PC-9 (cell line): ENCODE results near the gene DHRSX. TPM values are rescaled to one million over a fixed set of nuclear protein-coding genes. Genes with fewer than 3 reads are reported as not detected.

ENCODE experiments used
- BruUV-seq: library from RNA; stranded (reverse); fragments of 400-500 nt; replicated peaks from 2 replicates; lab custom pipeline; 2021; lab: Mats Ljungman, UMichigan
- CTCF ChIA-PET: fragments of 300-600 bp; sonication (Branson Sonifier 250); formaldehyde crosslinking; loops from one replicate; lab custom pipeline; 2022; ENCODE audit warnings: antibody characterized with exemption; lab: Charles Lee
- POLR2A ChIA-PET: fragments of 300-600 bp; sonication (Branson Sonifier 250); formaldehyde crosslinking; loops from one replicate; lab custom pipeline; 2022; ENCODE audit warnings: antibody characterized with exemption; ENCODE audit not compliant: unreplicated experiment; lab: Charles Lee
- DNase-seq, 2 experiments: peaks; one replicate each; pipeline versions ENCODE4 v3.0.0 to v3.0.0-alpha.2; 2015 to 2022; ENCODE audit warnings: mixed read lengths in 1 of 2
- H2AFZ ChIP-seq: fragments of 200-600 bp; sonication (generic); 2 replicates; pipeline ENCODE4 v1.8.1; 2017; ENCODE audit warnings: antibody characterized with exemption
- H3F3A ChIP-seq: fragments of 200-600 bp; sonication (generic); 2 replicates; pipeline ENCODE4 v1.8.1; 2017; ENCODE audit warnings: antibody characterized with exemption, mild to moderate bottlenecking, low read depth; ENCODE audit not compliant: insufficient read depth
- H3K27ac ChIP-seq: fragments of 200-600 bp; sonication (generic); 2 replicates; pipeline ENCODE4 v1.6.1; 2016; ENCODE audit warnings: mixed run types
- H3K27me3 ChIP-seq: fragments of 200-600 bp; sonication (generic); 2 replicates; pipeline ENCODE4 v1.6.1; 2016; ENCODE audit warnings: low read depth, mixed run types; ENCODE audit not compliant: insufficient read depth
- H3K36me3 ChIP-seq: fragments of 200-600 bp; sonication (generic); 2 replicates; pipeline ENCODE4 v1.6.1; 2016; ENCODE audit warnings: low read depth, mixed run types
- H3K4me1 ChIP-seq: fragments of 200-600 bp; sonication (generic); replicated peaks from 2 replicates; pipeline ENCODE4 v1.6.1; 2016; ENCODE audit warnings: mixed run types; ENCODE audit not compliant: insufficient read depth
- H3K4me2 ChIP-seq: fragments of 200-600 bp; sonication (generic); 2 replicates; pipeline ENCODE4 v1.6.1; 2017; ENCODE audit warnings: mixed run types
- H3K4me3 ChIP-seq: fragments of 200-600 bp; sonication (generic); 2 replicates; pipeline ENCODE4 v1.6.1; 2016; ENCODE audit warnings: mixed run types
- H3K79me2 ChIP-seq: fragments of 200-600 bp; sonication (generic); 2 replicates; pipeline ENCODE4 v1.6.1; 2017; ENCODE audit warnings: low read depth, mixed run types
- H3K9me2 ChIP-seq: fragments of 200-600 bp; sonication (generic); 2 replicates; pipeline ENCODE4 v1.8.1; 2017; ENCODE audit warnings: mild to moderate bottlenecking; ENCODE audit not compliant: insufficient read depth
- H3K9me3 ChIP-seq: fragments of 200-600 bp; sonication (generic); 2 replicates; pipeline ENCODE4 v1.8.1; 2016; ENCODE audit warnings: low read depth; ENCODE audit not compliant: insufficient read depth
- H4K20me1 ChIP-seq: fragments of 200-600 bp; sonication (generic); 2 replicates; pipeline ENCODE4 v1.8.1; 2017; ENCODE audit not compliant: insufficient read depth
- EZH2 ChIP-seq: fragments of 200-600 bp; sonication (generic); IDR thresholded peaks from 2 replicates; pipeline ENCODE4 v1.8.0; 2017; ENCODE audit warnings: antibody characterized with exemption, low read depth
- intact Hi-C: fragments of 100-400 bp; cut with micrococcal nuclease; formaldehyde crosslinking; loops from one replicate; pipeline ENCODE4 v1.10.0; 2022; ENCODE audit not compliant: unreplicated experiment
- total RNA-seq: library from RNA; stranded (reverse); gene quantifications from 2 replicates; pipeline ENCODE4 v1.2.3, GENCODE V29; 2021
- TF ChIP-seq, protein P1 (sequence below): fragments of 200-600 bp; sonication (generic); conservative IDR thresholded peaks from 2 replicates; pipeline ENCODE4 v1.6.1; 2017; ENCODE audit warnings: mixed run types, antibody characterized with exemption, mild to moderate bottlenecking, moderate library complexity

The DHRSX gene
- total RNA-seq, 1 experiment from 2014 or later: 13.2 TPM

GRCh38 chrX:2539586-2539985, 38.8 kb upstream of the DHRSX start:
- H3K4me2 ChIP-seq: no peak overlapping the region
- no peaks in the 10 kb centered on the region for H3K9me2 ChIP-seq
- H3K27ac ChIP-seq: no peak overlapping the region
- no peaks in the 10 kb centered on the region for H3K36me3 ChIP-seq
- H3K27me3 ChIP-seq: peaks cover 27% of the 10 kb centered on the region
- no peaks in the 10 kb centered on the region for H3K79me2 ChIP-seq
- H3K4me3 ChIP-seq: no peak overlapping the region
- no peaks in the 10 kb centered on the region for H3K4me1 ChIP-seq
- no peak overlapping the region for H2AFZ ChIP-seq
- H3F3A ChIP-seq: no peaks in the 10 kb centered on the region; the same call in 1 of the 2 replicates
- no peak for DNase-seq
- ChIA-PET CTCF (no interaction called here), POLR2A (no interaction called here)
- H4K20me1 ChIP-seq: no peaks in the 10 kb centered on the region
- no peak for TF ChIP-seq EZH2
- TF ChIP-seq, protein P1, sequence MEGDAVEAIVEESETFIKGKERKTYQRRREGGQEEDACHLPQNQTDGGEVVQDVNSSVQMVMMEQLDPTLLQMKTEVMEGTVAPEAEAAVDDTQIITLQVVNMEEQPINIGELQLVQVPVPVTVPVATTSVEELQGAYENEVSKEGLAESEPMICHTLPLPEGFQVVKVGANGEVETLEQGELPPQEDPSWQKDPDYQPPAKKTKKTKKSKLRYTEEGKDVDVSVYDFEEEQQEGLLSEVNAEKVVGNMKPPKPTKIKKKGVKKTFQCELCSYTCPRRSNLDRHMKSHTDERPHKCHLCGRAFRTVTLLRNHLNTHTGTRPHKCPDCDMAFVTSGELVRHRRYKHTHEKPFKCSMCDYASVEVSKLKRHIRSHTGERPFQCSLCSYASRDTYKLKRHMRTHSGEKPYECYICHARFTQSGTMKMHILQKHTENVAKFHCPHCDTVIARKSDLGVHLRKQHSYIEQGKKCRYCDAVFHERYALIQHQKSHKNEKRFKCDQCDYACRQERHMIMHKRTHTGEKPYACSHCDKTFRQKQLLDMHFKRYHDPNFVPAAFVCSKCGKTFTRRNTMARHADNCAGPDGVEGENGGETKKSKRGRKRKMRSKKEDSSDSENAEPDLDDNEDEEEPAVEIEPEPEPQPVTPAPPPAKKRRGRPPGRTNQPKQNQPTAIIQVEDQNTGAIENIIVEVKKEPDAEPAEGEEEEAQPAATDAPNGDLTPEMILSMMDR: no peak
- H3K9me3 ChIP-seq: no peaks in the 10 kb centered on the region
- intact Hi-C loops: no loop called here
- no TSS peak for BruUV-seq

GRCh38 chrX:2538031-2538757, 37.4 kb upstream of the DHRSX start:
- no TSS peak for BruUV-seq
- Histone ChIP-seq H3K36me3 (no peaks in the 10 kb centered on the region), H3K9me2 (no peaks in the 10 kb centered on the region), H3F3A (no peaks in the 10 kb centered on the region; the same call in 1 of the 2 replicates), H3K4me1 (no peaks in the 10 kb centered on the region), H3K27me3 (peaks cover 23% of the 10 kb centered on the region; the same call in 1 of the 2 replicates), H4K20me1 (no peaks in the 10 kb centered on the region), H3K4me3 (no peak overlapping the region), H2AFZ (no peak overlapping the region), H3K79me2 (no peaks in the 10 kb centered on the region), H3K9me3 (no peaks in the 10 kb centered on the region), H3K4me2 (no peak overlapping the region), H3K27ac (no peak overlapping the region)
- ChIA-PET POLR2A (no interaction called here), CTCF (no interaction called here)
- intact Hi-C loops: no loop called here
- no peak for TF ChIP-seq EZH2
- TF ChIP-seq, protein P1: no peak
- no peak for DNase-seq

- TF ChIP-seq, protein P1: no peak
- Histone ChIP-seq H3K4me3 (no peak overlapping the region), H3F3A (no peaks in the 10 kb centered on the region; the same call in 1 of the 2 replicates), H3K27ac (no peak overlapping the region), H3K9me3 (no peaks in the 10 kb centered on the region), H3K9me2 (no peaks in the 10 kb centered on the region), H4K20me1 (no peaks in the 10 kb centered on the region), H3K36me3 (no peaks in the 10 kb centered on the region), H3K79me2 (no peaks in the 10 kb centered on the region), H3K4me2 (no peak overlapping the region), H3K27me3 (peaks cover 22% of the 10 kb centered on the region; the same call in 1 of the 2 replicates), H2AFZ (no peak overlapping the region), H3K4me1 (no peaks in the 10 kb centered on the region)
- ChIA-PET POLR2A (no interaction called here), CTCF (no interaction called here)
- intact Hi-C loops: no loop called here
- no peak for DNase-seq
- BruUV-seq: no TSS peak
Measured at GRCh38 chrX:2536974-2537373, 36.2 kb upstream of the DHRSX start.
